Breast epithelium (tissue), 3 donors: ENCODE measurements around the gene EFR3B.
"Not testable (repeated sequence)": the region's sequence is repeated elsewhere in the genome, so short reads cannot be mapped to it uniquely, and the experiment has no call there.

Source experiments
- CTCF ChIP-seq, 3 donors: fragments of 450-650 bp; IDR thresholded peaks; one replicate each; pipeline ENCODE4 v1.5.1; 2016 to 2017; ENCODE audit warnings: antibody characterized with exemption in 3 of 3, mild to moderate bottlenecking in 3 of 3, moderate library complexity in 3 of 3
- POLR2A ChIP-seq: fragments of 450-650 bp; IDR thresholded peaks from one replicate; pipeline ENCODE4 v1.6.1; 2016; ENCODE audit warnings: antibody characterized with exemption, mild to moderate bottlenecking, moderate library complexity

GRCh38 chr2:25011342-25011741 is 30.5 kb upstream of the EFR3B start:
- not testable (repeated sequence) for TF ChIP-seq CTCF (IDR thresholded peaks at IDR 0.05); POLR2A
